A549 (cell line): ENCODE results near the gene TTC7B. TPM values are rescaled to one million over a fixed set of nuclear protein-coding genes. Genes with fewer than 3 reads are reported as not detected.

ENCODE experiments used
- ATAC-seq, 2 experiments: fragments of 200-7000 bp in 1 of 2; fragments of >200 bp in 1 of 2; cut with Nextera tagmentation in 1 of 2; cut with Tn5 transposase in 1 of 2; 3 replicates each; pipeline versions ENCODE4 v1.8.0 to v1.9.1; 2018 to 2020; ENCODE audit warnings: mild to moderate bottlenecking in 1 of 2, moderate library complexity in 1 of 2
- CTCF ChIA-PET: fragments of 300-600 bp; sonication (Branson Sonifier 250); formaldehyde crosslinking; extraction: SDS; loops from one replicate; lab custom pipeline; 2021; ENCODE audit warnings: antibody characterized with exemption, inconsistent platforms; lab: Yijun Ruan, JAX
- POLR2A ChIA-PET: fragments of 350-600 bp; formaldehyde crosslinking; extraction: SDS; loops from one replicate; lab custom pipeline; 2021; ENCODE audit warnings: antibody characterized with exemption, inconsistent platforms; lab: Yijun Ruan, JAX
- DNase-seq, 2 experiments: peaks; one replicate each; pipeline versions ENCODE4 v3.0.0 to v3.0.0-alpha.2; 2011 to 2016; ENCODE audit warnings: low read depth in 1 of 2, low spot score in 1 of 2
- FAIRE-seq: peaks from 2 replicates; lab custom pipeline; 2011; peaks lifted over from hg19 to GRCh38; lab: Jason Lieb, UNC
- H3K27ac ChIP-seq, 2 experiments: fragments of >200 bp; sonication (Bioruptor Twin); formaldehyde crosslinking; 3 replicates each; pipeline ENCODE4 v1.5.1; 2016 to 2017
- H3K4me1 ChIP-seq: fragments of >200 bp; sonication (Bioruptor Twin); formaldehyde crosslinking; 3 replicates; pipeline ENCODE4 v1.6.1; 2016
- H3K4me2 ChIP-seq: fragments of >200 bp; sonication (Bioruptor Twin); formaldehyde crosslinking; 3 replicates; pipeline ENCODE4 v1.6.1; 2016
- H3K4me3 ChIP-seq: fragments of >200 bp; sonication (Bioruptor Twin); formaldehyde crosslinking; 3 replicates; pipeline ENCODE4 v1.5.1; 2016
- H3K9me3 ChIP-seq: fragments of >200 bp; sonication (Bioruptor Twin); formaldehyde crosslinking; 3 replicates; pipeline ENCODE4 v1.6.1; 2016
- BCL3 ChIP-seq: fragments of >200 bp; sonication (Bioruptor Twin); formaldehyde crosslinking; IDR thresholded peaks from 3 replicates; pipeline ENCODE4 v1.6.1; 2016
- BHLHE40 ChIP-seq: IDR thresholded peaks from 2 replicates; pipeline ENCODE4 v1.6.1; 2012; ENCODE audit warnings: low read depth, low read length, inconsistent platforms
- CBX2 ChIP-seq: fragments of 200-600 bp; sonication (generic); IDR thresholded peaks from 2 replicates; pipeline ENCODE4 v1.6.1; 2016; ENCODE audit warnings: low read depth, mild to moderate bottlenecking, borderline replicate concordance
- CTCF ChIP-seq: fragments of >200 bp; sonication (Bioruptor Twin); formaldehyde crosslinking; IDR thresholded peaks from 3 replicates; pipeline ENCODE4 v1.5.1; 2016
- EHF ChIP-seq: fragments of 250-450 bp; sonication (Bioruptor Pico); IDR thresholded peaks from 2 replicates; pipeline ENCODE4 v1.5.0; 2020; ENCODE audit warnings: mild to moderate bottlenecking
- EHMT2 ChIP-seq: fragments of 200-600 bp; sonication (generic); IDR thresholded peaks from 2 replicates; pipeline ENCODE4 v1.6.1; 2016; ENCODE audit warnings: antibody characterized with exemption, low read depth, mild to moderate bottlenecking, moderate library complexity
- EP300 ChIP-seq, 2 experiments: fragments of >200 bp; sonication (Bioruptor Twin); formaldehyde crosslinking; IDR thresholded peaks; 2 replicates in 1 of 2; 3 replicates in 1 of 2; pipeline ENCODE4 v1.6.1; 2016 to 2017
- FOSB ChIP-seq: fragments of 250-450 bp; sonication (Bioruptor Pico); IDR thresholded peaks from 2 replicates; pipeline ENCODE4 v1.5.0; 2020; ENCODE audit warnings: mild to moderate bottlenecking, moderate library complexity
- FOSL2 ChIP-seq, 2 experiments: fragments of 450-650 bp in 1 of 2; fragments of >200 bp in 1 of 2; sonication (Bioruptor Twin) in 1 of 2; formaldehyde crosslinking; IDR thresholded peaks; 2 replicates each; pipeline versions ENCODE4 v1.5.0 to v1.6.1; 2016 to 2020; ENCODE audit warnings: mild to moderate bottlenecking in 1 of 2, moderate library complexity in 1 of 2
- HDAC2 ChIP-seq: fragments of 200-600 bp; sonication (generic); IDR thresholded peaks from 2 replicates; pipeline ENCODE4 v1.6.1; 2016
- HOXA7 ChIP-seq: fragments of 250-450 bp; sonication (Bioruptor Pico); IDR thresholded peaks from 2 replicates; pipeline ENCODE4 v1.5.0; 2020; ENCODE audit warnings: mild to moderate bottlenecking, moderate library complexity
- HOXB13 ChIP-seq: fragments of 250-450 bp; sonication (Bioruptor Pico); IDR thresholded peaks from 2 replicates; pipeline ENCODE4 v1.5.0; 2020; ENCODE audit warnings: low read depth, mild to moderate bottlenecking, moderate library complexity
- JUNB ChIP-seq: fragments of >200 bp; sonication (Bioruptor Twin); formaldehyde crosslinking; IDR thresholded peaks from 2 replicates; pipeline ENCODE4 v1.6.1; 2016
- KDM5A ChIP-seq: fragments of 200-600 bp; sonication (generic); IDR thresholded peaks from 2 replicates; pipeline ENCODE4 v1.6.1; 2016; ENCODE audit warnings: antibody characterized with exemption, mild to moderate bottlenecking
- MAZ ChIP-seq: fragments of 150-350 bp; IDR thresholded peaks from 2 replicates; pipeline ENCODE4 v1.6.1; 2014; ENCODE audit warnings: antibody characterized with exemption, low read depth, low read length, borderline replicate concordance
- NR3C1 ChIP-seq: fragments of >200 bp; sonication (Bioruptor Twin); formaldehyde crosslinking; IDR thresholded peaks from 3 replicates; pipeline ENCODE4 v1.6.1; 2017
- PBX3 ChIP-seq: IDR thresholded peaks from 2 replicates; pipeline ENCODE4 v1.6.1; 2012
- PHF8 ChIP-seq: fragments of 200-600 bp; sonication (generic); IDR thresholded peaks from 2 replicates; pipeline ENCODE4 v1.6.1; 2016; ENCODE audit warnings: low read depth, mild to moderate bottlenecking, antibody characterized with exemption, moderate library complexity, borderline replicate concordance
- POLR2A ChIP-seq: IDR thresholded peaks from 2 replicates; pipeline ENCODE4 v1.6.1; 2012; ENCODE audit warnings: mild to moderate bottlenecking, low read length
- RAD21 ChIP-seq, 2 experiments: fragments of >200 bp in 1 of 2; sonication (Bioruptor Twin) in 1 of 2; formaldehyde crosslinking in 1 of 2; IDR thresholded peaks in 1 of 2; conservative IDR thresholded peaks in 1 of 2; 2 replicates in 1 of 2; 3 replicates in 1 of 2; pipeline ENCODE4 v1.6.1; 2012 to 2018; ENCODE audit warnings: inconsistent platforms in 1 of 2
- RARB ChIP-seq: fragments of 250-450 bp; sonication (Bioruptor Pico); IDR thresholded peaks from 2 replicates; pipeline ENCODE4 v1.8.0; 2021; ENCODE audit warnings: mild to moderate bottlenecking, moderate library complexity
- RCOR1 ChIP-seq: fragments of 150-350 bp; IDR thresholded peaks from 2 replicates; pipeline ENCODE4 v1.6.1; 2014; ENCODE audit warnings: antibody characterized with exemption, low read length, low read depth
- REST ChIP-seq: fragments of 200-600 bp; sonication (generic); IDR thresholded peaks from 2 replicates; pipeline ENCODE4 v1.6.1; 2016; ENCODE audit warnings: antibody characterized with exemption, mild to moderate bottlenecking, moderate library complexity
- RFX5 ChIP-seq: fragments of 450-650 bp; IDR thresholded peaks from 2 replicates; pipeline ENCODE4 v1.7.1; 2014; ENCODE audit warnings: antibody characterized with exemption, mild to moderate bottlenecking, moderate library complexity
- RNF2 ChIP-seq: fragments of 200-600 bp; sonication (generic); IDR thresholded peaks from 2 replicates; pipeline ENCODE4 v1.6.1; 2016; ENCODE audit warnings: low read depth, mild to moderate bottlenecking, antibody characterized with exemption, moderate library complexity, borderline replicate concordance
- SMC3 ChIP-seq: fragments of >200 bp; sonication (Bioruptor Twin); formaldehyde crosslinking; IDR thresholded peaks from 3 replicates; pipeline ENCODE4 v1.6.1; 2018; ENCODE audit warnings: inconsistent platforms
- SREBF2 ChIP-seq: fragments of 450-650 bp; IDR thresholded peaks from 2 replicates; pipeline ENCODE4 v1.6.1; 2014; ENCODE audit warnings: mild to moderate bottlenecking, moderate library complexity
- TFCP2L1 ChIP-seq: fragments of 250-450 bp; sonication (Bioruptor Pico); IDR thresholded peaks from 2 replicates; pipeline ENCODE4 v1.5.0; 2021; ENCODE audit warnings: mild to moderate bottlenecking
- USF2 ChIP-seq: fragments of 450-650 bp; IDR thresholded peaks from 2 replicates; pipeline ENCODE4 v1.6.1; 2014; ENCODE audit warnings: antibody characterized with exemption
- ZC3H11A ChIP-seq: fragments of 450-650 bp; IDR thresholded peaks from 2 replicates; pipeline ENCODE4 v1.6.1; 2014; ENCODE audit warnings: antibody characterized with exemption, mild to moderate bottlenecking
- WGBS: methylation state at CpG from one replicate; pipeline ENCODE4 v1.1.6; 2017; ENCODE audit errors: missing lambda C conversion rate; 5-methylcytosine and 5-hydroxymethylcytosine counted together
- polyA plus RNA-seq, 4 experiments: library from polyadenylated mRNA; depleted of rRNA in 3 of 4; stranded (reverse); fragments of >200 nt; fragmentation: RNase III in 1 of 4; extraction: RNeasy Plus Mini Kit Qiagen cat#74134 plus additional on column Dnase treatment in 1 of 4; gene quantifications; 2 replicates in 3 of 4; 3 replicates in 1 of 4; pipeline ENCODE4 v1.2.3, GENCODE V29; 2011 to 2017

TTC7B gene
- polyA plus RNA-seq, 2 of the 4 experiments (the other 2 are of a cell fraction) = 16.6 to 28.0 TPM

DNA sequence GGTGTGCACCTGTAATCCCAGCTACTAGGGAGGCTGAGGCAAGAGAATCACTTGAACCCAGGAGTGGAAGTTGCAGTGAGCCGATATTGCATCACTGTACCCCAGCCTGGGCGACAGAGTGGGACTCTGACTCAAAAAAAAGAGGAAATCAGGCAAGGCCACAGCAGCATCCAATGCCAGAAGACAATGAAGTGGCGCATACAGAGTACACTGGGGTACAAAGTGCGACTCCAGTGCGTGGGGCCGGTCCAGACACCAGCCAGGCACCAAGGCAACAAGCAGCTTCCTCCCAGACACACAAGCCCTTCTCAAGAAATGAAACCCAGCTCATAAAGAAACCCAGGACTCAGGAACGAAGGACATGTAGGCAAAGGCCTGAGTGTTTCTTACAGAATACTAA is 28.2 kb downstream of the TTC7B start:
- no peak for TF ChIP-seq BHLHE40
- TF ChIP-seq KDM5A = no peak
- TF ChIP-seq RCOR1 = no peak
- no peak for TF ChIP-seq JUNB
- no peak for TF ChIP-seq RFX5
- no peak for TF ChIP-seq POLR2A
- TF ChIP-seq HDAC2 = no peak
- no peak for TF ChIP-seq EHF (CRISPR knock-in tag)
- TF ChIP-seq CTCF = no peak
- TF ChIP-seq REST = no peak
- TF ChIP-seq PHF8 = no peak
- TF ChIP-seq EP300 (IDR thresholded peaks at IDR 0.05) = no peak
- no peak for TF ChIP-seq CBX2
- no peak for TF ChIP-seq ZC3H11A
- no peak for TF ChIP-seq USF2
- TF ChIP-seq SREBF2 = no peak
- no peak for TF ChIP-seq FOSB (CRISPR knock-in tag)
- no peak for TF ChIP-seq EHMT2
- TF ChIP-seq RNF2 = no peak
- no peak for TF ChIP-seq NR3C1

GRCh38 chr14:90785876-90786450 is 30.3 kb downstream of the TTC7B start:
- ATAC-seq = no peak
- no peak for TF ChIP-seq RFX5
- no peak for TF ChIP-seq USF2
- TF ChIP-seq BCL3 = no peak
- TF ChIP-seq PBX3 = no peak
- TF ChIP-seq RAD21 (conservative IDR thresholded peaks at IDR 0.05 in 1 of 2, IDR thresholded peaks at IDR 0.05 in 1 of 2) = no peak
- TF ChIP-seq EP300 (IDR thresholded peaks at IDR 0.05) = no peak
- TF ChIP-seq FOSL2 (IDR thresholded peaks at IDR 0.05) = no peak
- TF ChIP-seq FOSL2 (CRISPR knock-in tag; IDR thresholded peaks at IDR 0.05) = no peak
- TF ChIP-seq RNF2 = no peak
- TF ChIP-seq JUNB = no peak
- TF ChIP-seq EHMT2 = no peak
- no peak for TF ChIP-seq RARB (CRISPR knock-in tag)
- TF ChIP-seq TFCP2L1 (CRISPR knock-in tag) = no peak
- no peak for TF ChIP-seq FOSB (CRISPR knock-in tag)
- no peak for TF ChIP-seq HOXA7
- TF ChIP-seq MAZ = no peak
- TF ChIP-seq SMC3 = no peak
- TF ChIP-seq HOXB13 (CRISPR knock-in tag) = no peak

More for the DNA sequence above, 28.2 kb downstream of the TTC7B start:
- no peak for FAIRE-seq
- ChIA-PET CTCF (no interaction called here), POLR2A (no interaction called here)
- WGBS = 89% methylated on average over 7 of the region's 7 CpGs
- H3K9me3 ChIP-seq = no peaks in the 10 kb centered on the region
- no peaks in the 10 kb centered on the region for H3K4me1 ChIP-seq
- H3K4me2 ChIP-seq = no peak overlapping the region
- H3K27ac ChIP-seq = no peak overlapping the region
- H3K4me3 ChIP-seq = no peak overlapping the region
- DNase-seq = no peak
- ATAC-seq = no peak

More at GRCh38 chr14:90785876-90786450, 30.3 kb downstream of the TTC7B start:
- WGBS = 91% methylated on average over 13 of the region's 15 CpGs
- CTCF ChIA-PET = interaction anchor here (0.8 to 1.5 kb wide), 4 partner anchors 9 to 28 kb away, joined by 3 to 4 read pairs (median 3); no protein-coding TSS in a partner anchor
- FAIRE-seq = no peak
- Histone ChIP-seq H3K4me3 (no peak overlapping the region), H3K4me2 (no peak overlapping the region), H3K27ac (no peak overlapping the region), H3K9me3 (no peaks in the 10 kb centered on the region), H3K4me1 (no peaks in the 10 kb centered on the region)
- POLR2A ChIA-PET = no interaction called here
- no peak for DNase-seq
